Astrocyte of the spinal cord (primary cell): Measurements from ENCODE around the gene SLC16A11.
"Not testable (repeated sequence)": the region's sequence is repeated elsewhere in the genome, so short reads cannot be mapped to it uniquely, and the experiment has no call there.

Source experiments
- DNase-seq: peaks from one replicate; pipeline ENCODE4 v3.0.0; 2011; ENCODE audit warnings: low read depth, low spot score
- H3K4me3 ChIP-seq: 2 replicates; pipeline ENCODE4 v1.5.1; 2011; ENCODE audit warnings: low read depth, mild to moderate bottlenecking, low read length, moderate library complexity
- in situ Hi-C: cut with HindIII; loops from 2 replicates; pipeline ENCODE4 v1.10.0; 2017; ENCODE audit warnings: low sequenced_read_pairs
- TF ChIP-seq, protein P1 (sequence below): IDR thresholded peaks from 2 replicates; pipeline ENCODE4 v1.5.1; 2012; ENCODE audit warnings: low read depth, mild to moderate bottlenecking, low read length, inconsistent platforms

The SLC16A11 gene

DNA sequence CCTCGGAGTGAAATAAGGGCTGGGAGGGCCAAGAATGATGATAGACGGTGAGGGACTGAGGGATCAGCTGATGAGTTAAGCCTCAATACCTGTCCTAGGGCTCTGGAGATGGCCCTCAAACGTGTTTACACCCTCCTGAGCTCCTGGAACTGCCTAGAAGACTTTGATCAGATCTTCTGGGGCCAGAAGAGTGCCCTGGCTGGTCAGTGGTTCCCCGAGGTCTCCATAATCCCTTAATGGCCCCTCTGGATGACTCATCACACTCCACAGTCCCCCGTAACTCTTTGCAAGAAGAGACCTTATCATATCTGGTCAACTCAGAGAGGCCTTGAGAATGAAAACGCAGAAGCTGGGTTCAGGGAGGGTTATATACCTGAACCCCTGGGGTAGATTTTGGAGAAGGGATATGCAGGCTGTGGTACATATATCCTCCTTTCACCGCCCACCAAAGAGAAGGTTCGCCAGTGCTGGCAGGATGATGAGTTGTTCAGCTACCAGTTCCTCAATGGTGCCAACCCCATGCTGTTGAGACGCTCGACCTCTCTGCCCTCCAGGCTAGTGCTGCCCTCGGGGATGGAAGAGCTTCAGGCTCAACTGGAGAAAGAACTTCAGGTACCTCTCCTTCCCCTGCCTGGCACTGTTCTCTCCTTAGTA lies 44.9 kb downstream of the SLC16A11 start:
- in situ Hi-C loops, result no loop called here
- TF ChIP-seq, protein P1, sequence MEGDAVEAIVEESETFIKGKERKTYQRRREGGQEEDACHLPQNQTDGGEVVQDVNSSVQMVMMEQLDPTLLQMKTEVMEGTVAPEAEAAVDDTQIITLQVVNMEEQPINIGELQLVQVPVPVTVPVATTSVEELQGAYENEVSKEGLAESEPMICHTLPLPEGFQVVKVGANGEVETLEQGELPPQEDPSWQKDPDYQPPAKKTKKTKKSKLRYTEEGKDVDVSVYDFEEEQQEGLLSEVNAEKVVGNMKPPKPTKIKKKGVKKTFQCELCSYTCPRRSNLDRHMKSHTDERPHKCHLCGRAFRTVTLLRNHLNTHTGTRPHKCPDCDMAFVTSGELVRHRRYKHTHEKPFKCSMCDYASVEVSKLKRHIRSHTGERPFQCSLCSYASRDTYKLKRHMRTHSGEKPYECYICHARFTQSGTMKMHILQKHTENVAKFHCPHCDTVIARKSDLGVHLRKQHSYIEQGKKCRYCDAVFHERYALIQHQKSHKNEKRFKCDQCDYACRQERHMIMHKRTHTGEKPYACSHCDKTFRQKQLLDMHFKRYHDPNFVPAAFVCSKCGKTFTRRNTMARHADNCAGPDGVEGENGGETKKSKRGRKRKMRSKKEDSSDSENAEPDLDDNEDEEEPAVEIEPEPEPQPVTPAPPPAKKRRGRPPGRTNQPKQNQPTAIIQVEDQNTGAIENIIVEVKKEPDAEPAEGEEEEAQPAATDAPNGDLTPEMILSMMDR, result no peak
- no peak for DNase-seq
- no peak overlapping the region for H3K4me3 ChIP-seq

DNA sequence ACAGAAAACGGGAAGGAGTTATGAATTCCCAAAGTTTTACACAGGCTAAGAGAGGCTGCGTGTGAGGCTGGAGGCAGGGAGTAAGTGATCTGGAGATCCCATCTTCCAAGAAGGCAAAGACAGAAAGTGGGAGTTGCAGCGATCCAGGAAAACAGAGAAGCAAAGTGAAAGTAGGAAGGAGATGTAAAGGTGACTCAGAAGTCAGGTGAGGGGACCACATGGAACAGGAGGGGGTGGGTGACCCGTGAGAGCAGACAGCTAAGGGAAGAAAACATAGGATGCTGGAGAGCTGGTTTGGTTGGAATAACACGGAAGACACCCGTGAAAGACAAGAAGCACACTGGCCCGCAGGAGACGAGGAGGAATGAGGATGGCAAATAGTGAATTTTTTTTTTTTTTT lies 46.7 kb downstream of the SLC16A11 start:
- in situ Hi-C loops, result no loop called here
- no peak overlapping the region for H3K4me3 ChIP-seq
- DNase-seq, result no peak
- TF ChIP-seq, protein P1, result no peak

DNA sequence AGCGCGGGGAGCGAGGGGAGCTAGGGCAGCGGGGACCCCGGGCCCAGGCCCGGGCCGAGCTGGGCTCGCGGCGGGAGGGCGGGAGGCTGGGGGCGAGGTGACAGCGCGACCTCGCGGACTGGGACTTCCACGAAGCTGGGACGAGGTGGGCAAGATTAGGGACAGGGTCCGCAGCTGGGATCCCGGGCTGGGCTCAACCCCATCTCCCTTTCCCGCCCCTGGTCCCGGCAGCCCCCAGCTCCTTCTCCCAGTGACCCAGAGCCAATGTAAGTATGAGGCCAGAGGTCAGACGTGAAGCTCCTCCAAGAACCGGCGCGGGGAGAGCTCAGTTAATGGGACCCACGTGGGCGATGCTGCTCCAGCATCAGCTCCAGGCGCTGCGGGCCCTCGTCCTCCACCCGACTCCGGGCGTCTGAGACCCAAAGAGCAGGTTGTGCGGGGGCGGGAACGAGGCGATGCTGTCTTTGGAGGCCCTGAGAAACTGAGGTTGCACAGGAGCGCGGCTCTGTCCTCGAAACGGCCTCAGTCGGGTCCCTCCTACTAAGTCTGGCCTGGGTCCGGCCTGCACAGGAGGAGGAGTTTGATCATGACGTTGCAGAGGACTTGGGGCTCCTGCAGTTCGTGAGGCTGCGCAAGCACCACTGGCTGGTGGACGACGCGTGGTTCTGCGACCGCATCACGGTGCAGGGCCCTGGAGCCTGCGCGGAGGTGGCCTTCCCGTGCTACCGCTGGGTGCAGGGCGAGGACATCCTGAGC lies 47.5 kb downstream of the SLC16A11 start:
- no peak for DNase-seq
- in situ Hi-C loops, result no loop called here
- H3K4me3 ChIP-seq, result no peak overlapping the region
- TF ChIP-seq, protein P1, result no peak

DNA sequence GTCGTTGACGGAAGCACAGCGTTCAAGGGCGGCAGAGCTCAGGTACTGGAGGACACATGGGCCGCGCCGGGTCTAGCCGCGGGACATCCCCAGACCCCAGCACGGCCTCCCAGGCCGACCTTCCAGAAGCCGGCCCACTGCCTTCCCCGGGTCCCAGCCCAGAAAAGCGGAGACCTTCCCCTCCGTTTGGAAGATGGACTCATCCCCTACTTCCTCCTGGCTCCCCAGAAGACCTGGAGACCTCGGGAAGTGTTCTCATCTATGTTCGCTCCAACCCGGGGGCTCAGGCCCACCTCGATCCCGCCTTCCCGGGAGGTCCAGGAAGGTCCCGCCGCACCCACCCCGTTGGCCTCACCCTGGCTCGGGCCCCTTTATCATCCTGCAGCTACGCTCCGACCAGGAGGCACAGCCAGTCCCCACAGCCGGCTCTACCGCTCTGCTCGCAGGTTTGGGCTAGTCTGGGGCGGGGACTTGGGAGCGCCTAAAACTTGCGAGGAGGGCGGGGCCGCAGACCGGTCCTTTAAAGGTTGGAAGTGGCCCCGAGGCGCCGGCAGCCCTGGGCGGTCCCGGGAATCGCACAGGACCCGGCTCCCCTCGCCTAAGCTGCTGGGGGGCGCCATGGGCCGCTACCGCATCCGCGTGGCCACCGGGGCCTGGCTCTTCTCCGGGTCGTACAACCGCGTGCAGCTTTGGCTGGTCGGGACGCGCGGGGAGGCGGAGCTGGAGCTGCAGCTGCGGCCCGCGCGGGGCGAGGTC lies 48.2 kb downstream of the SLC16A11 start, which contains the start of gene ALOX12:
Gene ALOX12 (plus strand): TSS at position 550 of the 756 bp plus-strand sequence. CDS start 69 bp downstream, at position 619.
- in situ Hi-C loops, result no loop called here
- TF ChIP-seq, protein P1, result no peak
- DNase-seq, result no peak
- no peak within 1 kb of the TSS for H3K4me3 ChIP-seq

DNA sequence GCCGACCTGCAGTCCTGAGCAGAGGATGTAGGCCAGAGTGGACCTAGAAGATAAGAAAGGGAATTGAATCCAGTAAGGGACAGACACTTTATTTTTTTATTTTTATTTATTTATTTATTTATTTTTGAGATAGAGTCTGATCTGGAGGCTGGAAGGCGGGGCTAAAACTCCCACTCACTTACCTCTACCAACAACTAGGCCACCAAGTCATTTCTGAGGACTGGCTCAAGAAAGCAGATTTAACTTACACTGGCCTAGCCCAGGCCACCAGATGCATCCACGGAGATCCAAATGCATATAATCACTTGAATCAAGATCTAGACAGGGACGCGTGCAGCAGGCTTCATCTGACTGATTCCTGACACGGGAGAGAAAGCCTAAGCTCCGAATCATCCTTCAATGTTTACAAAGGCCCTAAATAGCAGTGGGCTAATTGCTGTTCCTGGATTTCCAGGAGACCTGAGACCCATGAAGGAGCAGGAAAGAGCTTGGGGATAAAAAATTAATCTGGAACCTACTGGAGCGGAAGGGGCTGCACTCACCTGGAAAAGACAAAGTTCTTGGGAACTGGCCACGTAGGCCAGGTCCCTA lies 49.1 kb downstream of the SLC16A11 start:
- TF ChIP-seq, protein P1, result no peak

DNA sequence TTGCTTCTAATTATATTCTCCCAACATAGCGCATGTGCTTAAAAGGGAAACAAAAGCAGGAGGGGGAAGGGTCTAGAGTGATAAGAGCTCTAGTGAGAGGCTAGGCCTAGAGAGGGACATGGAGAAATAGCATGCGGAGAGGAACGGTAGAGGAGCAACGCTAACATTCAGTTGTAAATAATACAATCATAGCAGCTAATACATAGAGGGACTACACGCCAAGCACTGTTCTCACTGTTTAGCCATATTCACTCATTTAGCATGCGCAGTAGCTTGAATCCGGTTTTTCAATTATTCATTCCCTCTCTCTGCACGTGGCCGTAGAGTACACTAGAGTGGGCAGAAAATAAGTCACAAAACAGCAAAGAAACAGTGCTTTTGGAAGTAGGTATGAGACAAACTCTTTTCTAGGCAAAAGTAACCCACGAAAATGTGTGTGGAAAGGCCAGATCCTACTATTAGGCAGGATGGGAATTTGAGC lies 49.7 kb downstream of the SLC16A11 start:
- TF ChIP-seq, protein P1, result no peak
- no peak for DNase-seq
- H3K4me3 ChIP-seq, result no peak overlapping the region
- in situ Hi-C loops, result no loop called here

More for the DNA sequence above, 49.1 kb downstream of the SLC16A11 start:
- no peak for DNase-seq
- in situ Hi-C loops, result no loop called here
- no peak overlapping the region for H3K4me3 ChIP-seq

DNA sequence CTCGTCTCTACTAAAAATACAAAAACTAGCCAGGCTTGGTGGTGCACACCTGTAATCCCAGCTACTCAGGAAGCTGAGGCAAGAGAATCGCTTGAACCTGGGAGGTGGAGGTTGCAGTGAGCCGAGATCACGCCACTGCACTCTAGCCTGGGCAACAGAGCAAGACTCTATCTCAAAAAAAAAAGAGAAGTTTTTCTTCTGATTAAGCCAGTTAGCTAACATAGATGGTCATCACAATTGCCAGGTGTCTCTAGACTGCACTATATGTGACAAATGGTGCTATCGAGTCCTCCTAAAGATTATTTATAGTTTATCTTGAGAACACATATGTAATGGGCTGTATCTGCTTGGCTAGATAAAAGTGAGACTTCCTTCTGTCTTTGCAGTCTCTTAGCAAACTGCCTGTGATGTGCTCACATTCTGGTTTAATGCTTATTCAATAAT lies 50.3 kb downstream of the SLC16A11 start:
- in situ Hi-C loops, H3K4me3 ChIP-seq, DNase-seq: not testable (repeated sequence)
